NCI-H82 (cell line): ENCODE data around the gene SPTBN4.
A peak's percentile ranks its signal among the peaks of the same experiment; 100 is the strongest.
"Not testable (repeated sequence)": the region's sequence is repeated elsewhere in the genome, so short reads cannot be mapped to it uniquely, and the experiment has no call there.

Source experiments
- DNase-seq: peaks from one replicate; lab custom pipeline; 2025; lab: John Stamatoyannopoulos, UW

Gene SPTBN4

GRCh38 chr19:40465025-40465556 lies 1.7 kb upstream of the SPTBN4 start:
- DNase-seq: peak; percentile 57

- DNase-seq: peak; percentile 100
These were observed 1.1 kb upstream of the SPTBN4 start, which contains the start of gene BLVRB for GRCh38 chr19:40465557-40466218. BLVRB (minus strand) TSS chr19:40465745; CDS start chr19:40465688, 57 bp downstream.

GRCh38 chr19:40466219-40466984 lies 399 bp upstream of the SPTBN4 start:
- no peak for DNase-seq

- DNase-seq: no peak
These were observed 2.2 kb downstream of the SPTBN4 start for GRCh38 chr19:40469011-40469410.

- no peak for DNase-seq
These were observed 4.3 kb downstream of the SPTBN4 start for GRCh38 chr19:40471111-40471510.

DNA sequence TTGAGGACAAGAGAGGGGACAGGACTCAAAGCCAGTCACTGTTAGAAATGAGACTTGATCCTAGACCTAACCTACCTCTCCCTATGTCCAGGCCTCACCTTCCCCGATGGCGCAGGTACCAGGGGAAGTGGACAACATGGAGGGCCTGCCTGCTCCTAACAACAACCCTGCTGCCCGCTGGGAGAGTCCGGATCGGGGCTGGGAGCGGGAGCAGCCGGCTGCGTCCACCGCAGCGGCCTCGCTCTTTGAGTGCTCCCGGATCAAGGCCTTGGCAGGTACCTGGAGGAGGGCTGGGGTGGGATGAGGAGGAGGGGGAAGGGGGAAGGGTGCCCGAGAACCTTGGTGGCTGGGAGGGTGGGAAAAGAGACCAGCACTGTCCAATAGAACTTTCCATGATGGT lies 5.7 kb downstream of the SPTBN4 start:
- DNase-seq: no peak

GRCh38 chr19:40474737-40475136 lies 7.9 kb downstream of the SPTBN4 start:
- no peak for DNase-seq

DNA sequence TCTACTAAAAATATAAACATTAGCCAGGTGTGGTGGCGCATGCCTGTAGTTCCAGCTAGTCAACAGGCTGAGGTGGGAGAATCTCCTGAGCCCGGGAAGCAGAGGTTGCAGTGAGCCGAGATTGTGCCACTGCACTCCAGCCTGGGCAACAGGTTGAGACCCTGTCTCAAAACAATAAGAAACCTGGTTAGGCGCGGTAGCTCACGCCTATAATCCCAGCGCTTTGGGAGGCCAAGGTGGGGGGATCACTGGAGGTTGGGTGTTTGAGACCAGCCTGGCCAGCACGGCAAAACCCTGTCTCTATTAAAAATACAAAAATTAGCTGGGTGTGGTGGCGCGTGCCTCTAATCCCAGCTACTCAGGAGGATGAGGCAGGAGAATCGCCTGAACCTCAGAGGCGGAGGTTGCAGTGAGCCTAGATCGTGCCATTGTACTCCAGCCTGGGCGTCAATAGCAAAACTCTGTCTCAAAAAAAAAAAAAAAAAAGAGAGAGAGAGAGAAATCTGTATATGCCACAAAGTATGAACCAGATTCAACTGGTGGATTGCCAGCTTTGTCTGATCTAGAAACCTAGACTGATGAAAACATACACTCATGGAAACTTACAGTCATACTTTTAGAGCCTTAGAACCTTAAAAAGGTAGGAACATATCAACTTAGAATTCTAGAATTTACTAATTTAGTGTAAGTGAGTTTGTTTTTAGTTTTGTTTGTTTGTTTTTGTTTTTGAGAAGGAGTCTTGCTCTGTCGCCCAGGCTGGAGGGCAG lies 9.3 kb downstream of the SPTBN4 start:
- not testable (repeated sequence) for DNase-seq

DNA sequence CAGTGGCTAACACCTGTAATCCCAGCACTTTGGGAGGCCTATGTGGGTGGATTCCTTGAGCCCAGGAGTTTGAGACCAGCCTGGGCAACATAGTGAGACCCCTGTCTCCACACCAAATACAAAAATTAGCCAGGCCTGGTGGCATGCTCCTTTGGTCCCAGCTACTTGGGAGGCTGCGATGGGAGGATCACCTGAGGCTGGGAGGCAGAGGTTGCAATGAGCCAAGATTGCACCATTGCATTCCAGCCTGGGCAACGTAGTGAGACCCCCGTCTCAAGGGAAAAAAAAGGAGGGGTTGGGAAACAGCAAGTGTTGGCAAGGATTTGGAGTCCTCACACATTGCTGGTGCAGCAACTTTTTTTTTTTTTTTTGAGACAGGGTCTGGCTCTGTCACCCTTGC lies 19.2 kb downstream of the SPTBN4 start:
- DNase-seq: no peak

DNA sequence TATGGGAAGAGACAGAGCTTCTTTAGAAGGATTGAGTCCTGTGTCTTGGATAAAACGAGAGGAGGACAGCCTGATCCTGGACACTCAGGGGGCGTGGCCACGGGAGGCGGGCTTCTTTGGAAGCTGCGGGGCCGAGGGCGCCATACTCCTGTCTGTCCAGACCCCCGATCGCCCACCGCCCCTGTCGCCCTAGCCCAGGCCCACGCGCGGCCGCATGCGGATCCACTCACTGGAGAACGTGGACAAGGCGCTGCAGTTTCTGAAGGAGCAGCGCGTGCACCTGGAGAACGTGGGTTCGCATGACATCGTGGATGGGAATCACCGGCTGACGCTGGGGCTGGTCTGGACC lies 23.1 kb downstream of the SPTBN4 start:
- no peak for DNase-seq

DNA sequence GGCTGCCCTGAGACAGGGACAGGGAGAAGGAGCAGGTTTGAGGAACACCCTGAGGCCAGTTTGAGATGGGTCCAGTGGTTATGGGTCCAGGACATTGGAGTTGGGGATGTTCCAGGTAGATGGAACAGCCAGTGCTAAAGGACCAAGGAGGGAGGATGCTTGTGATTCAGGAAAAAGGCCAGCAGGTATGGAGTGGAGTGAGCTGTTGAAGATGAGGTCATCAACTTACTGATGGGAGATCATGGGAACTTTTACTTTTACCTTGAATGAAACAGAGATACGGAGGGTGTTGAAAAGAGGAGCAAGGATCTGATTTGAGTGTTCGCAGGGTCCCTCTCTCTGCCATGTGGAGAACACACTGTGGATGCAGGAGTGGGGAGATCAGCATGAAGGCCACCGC lies 25.5 kb downstream of the SPTBN4 start:
- DNase-seq: no peak

GRCh38 chr19:40493778-40494177 lies 27.0 kb downstream of the SPTBN4 start:
- DNase-seq: no peak

DNA sequence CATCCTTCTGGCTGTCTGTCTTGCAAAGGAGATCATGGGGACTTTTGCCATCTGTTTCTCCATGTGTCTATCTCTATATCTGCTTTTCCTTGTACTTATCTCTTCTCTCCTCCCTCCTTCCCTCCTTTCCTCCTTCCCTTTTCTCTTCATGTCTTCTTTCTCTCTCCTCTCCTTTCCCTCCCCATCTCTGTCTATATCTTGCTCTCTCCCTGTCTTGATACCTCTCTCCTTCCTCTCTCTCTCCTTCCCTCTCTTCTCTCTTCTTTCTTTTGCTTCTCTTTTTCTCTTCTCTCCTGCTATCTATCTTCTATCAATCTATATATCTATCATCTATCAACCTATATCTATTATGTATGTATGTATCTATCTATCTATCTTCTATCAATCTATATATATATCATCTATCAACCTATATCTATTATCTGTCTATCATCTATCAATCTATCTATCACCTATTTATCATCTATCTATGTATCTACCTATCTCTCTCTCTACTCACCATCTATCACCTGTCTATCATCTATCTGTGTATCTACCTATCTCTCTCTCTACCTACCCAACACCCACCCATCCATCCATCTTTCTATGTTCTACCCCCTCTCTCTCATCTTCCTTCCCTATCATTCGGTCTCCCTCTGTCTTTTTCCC lies 27.5 kb downstream of the SPTBN4 start:
- DNase-seq: peak; percentile 54

GRCh38 chr19:40497214-40497613 lies 30.4 kb downstream of the SPTBN4 start:
- DNase-seq: no peak

- no peak for DNase-seq
These were observed 32.5 kb downstream of the SPTBN4 start for GRCh38 chr19:40499320-40499719.

- DNase-seq: not testable (repeated sequence)
These were observed 34.1 kb downstream of the SPTBN4 start for GRCh38 chr19:40500678-40501530.

DNA sequence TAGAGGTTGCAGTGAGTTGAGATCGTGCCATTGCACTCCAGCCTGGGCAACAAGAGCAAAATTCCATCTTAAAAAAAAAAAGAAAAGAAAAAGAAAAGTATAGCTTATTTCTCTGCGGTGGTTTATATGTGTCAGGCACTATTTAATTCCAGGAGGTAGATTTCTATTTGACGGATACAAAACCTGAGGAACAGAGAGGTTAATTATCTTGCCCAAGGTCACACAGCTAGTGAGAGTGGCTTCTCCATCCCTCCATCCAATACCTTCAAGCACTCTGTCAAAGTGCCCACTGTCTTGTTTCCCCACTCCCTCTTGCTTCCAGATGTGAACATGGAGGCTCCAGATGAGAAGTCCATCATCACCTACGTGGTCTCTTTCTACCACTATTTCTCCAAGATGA lies 34.8 kb downstream of the SPTBN4 start:
- DNase-seq: no peak

DNA sequence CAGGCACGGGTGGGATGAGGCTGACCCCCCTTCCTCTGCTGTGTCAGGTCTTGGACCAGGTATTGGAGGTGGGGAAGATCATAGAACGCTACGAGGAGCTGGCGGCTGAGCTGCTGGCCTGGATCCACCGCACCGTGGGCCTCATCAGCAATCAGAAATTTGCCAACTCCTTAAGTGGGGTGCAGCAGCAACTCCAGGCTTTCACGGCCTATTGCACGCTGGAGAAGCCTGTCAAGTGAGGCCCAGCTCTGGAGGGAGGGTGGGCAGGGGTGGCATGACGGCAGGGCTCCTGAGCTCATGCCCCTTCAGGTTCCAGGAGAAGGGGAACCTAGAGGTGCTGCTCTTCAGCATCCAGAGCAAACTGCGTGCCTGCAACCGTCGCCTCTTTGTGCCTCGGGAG lies 35.3 kb downstream of the SPTBN4 start:
- no peak for DNase-seq

DNA sequence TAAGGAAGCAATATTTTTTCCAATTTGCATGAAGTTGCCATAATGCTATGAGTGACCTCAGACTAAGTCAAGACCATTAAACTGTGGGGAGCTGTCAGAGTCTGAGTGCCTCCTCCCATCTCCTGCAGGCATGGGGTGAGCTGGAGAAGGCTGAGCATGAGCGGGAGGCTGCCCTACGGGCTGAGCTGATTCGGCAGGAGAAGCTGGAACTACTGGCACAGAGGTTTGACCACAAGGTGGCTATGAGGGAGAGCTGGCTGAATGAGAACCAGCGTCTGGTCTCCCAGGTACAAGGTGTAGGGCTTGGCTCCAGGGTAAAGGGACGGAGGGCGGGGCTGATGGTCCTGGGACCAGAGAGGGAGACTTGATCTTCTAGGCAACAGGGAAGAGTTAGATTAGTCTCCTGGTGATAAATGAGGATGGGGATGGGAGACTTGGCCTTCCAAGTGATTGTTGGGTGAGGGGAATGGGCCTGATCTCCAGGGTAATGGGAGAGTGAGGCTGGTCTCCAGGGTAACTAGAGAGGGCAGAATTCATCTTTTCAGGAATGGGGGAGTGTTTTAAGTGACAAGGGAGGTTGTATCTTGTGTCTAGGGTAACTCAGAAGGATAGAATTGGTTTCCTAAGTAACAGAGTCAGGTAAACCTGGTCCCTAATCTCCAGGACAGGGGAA lies 36.0 kb downstream of the SPTBN4 start:
- DNase-seq: peak; percentile 47

- peak; percentile 61 for DNase-seq
These were observed 36.5 kb downstream of the SPTBN4 start for GRCh38 chr19:40503320-40503695.

GRCh38 chr19:40506099-40506498 lies 39.3 kb downstream of the SPTBN4 start:
- no peak for DNase-seq
